ENCODE measurements around the gene ATAD3B.
"Not testable (repeated sequence)": the region's sequence is repeated elsewhere in the genome, so short reads cannot be mapped to it uniquely, and the experiment has no call there.

- not testable (repeated sequence) for TF ChIP-seq EZH2 (IDR thresholded peaks at IDR 0.05; ENCODE audit: borderline replicate concordance, low read depth, low read length, severe bottlenecking); CTCF (IDR thresholded peaks at IDR 0.05; ENCODE audit: extremely low read depth in 1 of 2, insufficient read depth in 1 of 2, low read depth in 1 of 2, low read length in 2 of 2); JUN (IDR thresholded peaks at IDR 0.05; ENCODE audit: borderline replicate concordance, insufficient read depth, insufficient read length, low read depth); POLR2A (IDR thresholded peaks at IDR 0.05; ENCODE audit: low read depth, low read length); POLR2AphosphoS5 (IDR thresholded peaks at IDR 0.05; ENCODE audit: insufficient read depth, low read depth, low read length); GATA2 (IDR thresholded peaks at IDR 0.05; ENCODE audit: insufficient read depth, insufficient read length, low read depth, low read length); FOS (IDR thresholded peaks at IDR 0.05; ENCODE audit: borderline replicate concordance, insufficient read depth, low read length)
- TF ChIP-seq, protein P1, sequence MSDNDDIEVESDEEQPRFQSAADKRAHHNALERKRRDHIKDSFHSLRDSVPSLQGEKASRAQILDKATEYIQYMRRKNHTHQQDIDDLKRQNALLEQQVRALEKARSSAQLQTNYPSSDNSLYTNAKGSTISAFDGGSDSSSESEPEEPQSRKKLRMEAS (IDR thresholded peaks at IDR 0.05; ENCODE audit: insufficient read depth, insufficient read length) = not testable (repeated sequence)
Measured at GRCh38 chr1:1428967-1429366, 42.6 kb upstream of the ATAD3B start.
